Measurements from ENCODE around the gene SAMD7.

SAMD7 gene

DNA sequence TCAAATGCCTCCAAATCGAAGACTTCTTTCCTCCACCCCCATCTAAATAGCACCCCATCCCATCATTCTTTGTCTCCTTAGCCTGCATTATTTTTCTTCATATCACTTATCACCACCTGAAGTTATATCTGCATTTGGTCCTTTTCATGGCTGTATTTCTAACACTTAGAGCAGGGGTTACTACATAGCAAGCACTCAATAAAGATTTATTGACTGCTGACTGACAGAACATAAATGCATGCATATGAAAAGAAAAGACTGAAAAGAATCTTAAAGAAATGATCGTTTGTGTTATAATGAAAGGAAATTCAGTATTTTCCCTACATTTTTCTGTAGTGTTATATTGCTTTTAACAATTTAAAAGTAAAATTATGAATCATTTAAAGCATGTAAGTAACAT is 43.0 kb upstream of the SAMD7 start:
- in situ Hi-C loops (cut with MboI; ENCODE audit: low sequenced_read_pairs, unreplicated experiment) = no loop called here
- TF ChIP-seq, protein P1, sequence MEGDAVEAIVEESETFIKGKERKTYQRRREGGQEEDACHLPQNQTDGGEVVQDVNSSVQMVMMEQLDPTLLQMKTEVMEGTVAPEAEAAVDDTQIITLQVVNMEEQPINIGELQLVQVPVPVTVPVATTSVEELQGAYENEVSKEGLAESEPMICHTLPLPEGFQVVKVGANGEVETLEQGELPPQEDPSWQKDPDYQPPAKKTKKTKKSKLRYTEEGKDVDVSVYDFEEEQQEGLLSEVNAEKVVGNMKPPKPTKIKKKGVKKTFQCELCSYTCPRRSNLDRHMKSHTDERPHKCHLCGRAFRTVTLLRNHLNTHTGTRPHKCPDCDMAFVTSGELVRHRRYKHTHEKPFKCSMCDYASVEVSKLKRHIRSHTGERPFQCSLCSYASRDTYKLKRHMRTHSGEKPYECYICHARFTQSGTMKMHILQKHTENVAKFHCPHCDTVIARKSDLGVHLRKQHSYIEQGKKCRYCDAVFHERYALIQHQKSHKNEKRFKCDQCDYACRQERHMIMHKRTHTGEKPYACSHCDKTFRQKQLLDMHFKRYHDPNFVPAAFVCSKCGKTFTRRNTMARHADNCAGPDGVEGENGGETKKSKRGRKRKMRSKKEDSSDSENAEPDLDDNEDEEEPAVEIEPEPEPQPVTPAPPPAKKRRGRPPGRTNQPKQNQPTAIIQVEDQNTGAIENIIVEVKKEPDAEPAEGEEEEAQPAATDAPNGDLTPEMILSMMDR (IDR thresholded peaks at IDR 0.05; ENCODE audit: borderline replicate concordance, control extremely low read depth, extremely low read depth, insufficient read depth, missing control alignments) = no peak
- no peak for DNase-seq (ENCODE audit: low spot score)

DNA sequence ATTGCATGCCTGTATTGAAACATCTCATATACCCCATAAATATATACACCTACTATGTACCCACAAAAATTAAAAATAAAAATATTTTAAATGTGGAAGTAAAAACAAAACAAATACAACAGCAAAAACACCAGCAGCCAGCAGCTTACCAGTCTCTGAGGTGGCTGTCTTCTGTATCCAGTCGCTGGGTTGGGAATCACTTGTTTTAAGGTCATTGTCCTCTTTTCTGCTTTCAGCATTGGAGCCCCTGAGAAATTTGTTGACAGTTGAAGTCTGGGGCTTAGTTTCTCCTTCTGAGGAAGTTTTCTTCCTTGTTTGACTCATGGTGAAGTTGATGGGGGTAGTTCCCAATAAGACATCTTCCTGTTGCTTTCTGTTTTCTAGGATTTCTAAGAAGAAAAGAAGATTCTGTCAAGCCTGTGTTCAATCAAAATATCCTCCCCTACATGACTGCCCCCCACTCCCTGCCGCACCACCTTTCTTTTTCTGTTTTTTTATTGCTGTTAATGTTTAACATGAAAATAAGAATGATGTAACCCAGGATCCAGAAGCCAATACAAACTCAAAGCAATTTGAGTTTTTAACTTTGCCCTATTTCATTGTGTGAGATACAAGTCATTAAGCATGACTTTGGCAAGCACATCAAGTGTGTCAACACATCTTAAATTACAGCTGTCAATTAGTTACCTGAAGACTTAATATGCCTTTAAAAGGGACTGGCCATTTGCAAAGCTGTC is 41.7 kb upstream of the SAMD7 start, which contains the start of gene LRRC31:
Gene LRRC31, minus strand, starts transcription at position 452 of the 737 bp plus-strand sequence. Its CDS starts 128 bp downstream, at position 324.
- in situ Hi-C loops (cut with MboI; ENCODE audit: low sequenced_read_pairs, unreplicated experiment) = no loop called here
- TF ChIP-seq, protein P1 (IDR thresholded peaks at IDR 0.05; ENCODE audit: borderline replicate concordance, control extremely low read depth, extremely low read depth, insufficient read depth, missing control alignments) = no peak
- no peak for DNase-seq (ENCODE audit: low spot score)

GRCh38 chr3:169871129-169871886 is 40.1 kb upstream of the SAMD7 start:
- no peak for DNase-seq (ENCODE audit: low spot score)
- in situ Hi-C loops (cut with MboI; ENCODE audit: low sequenced_read_pairs, unreplicated experiment) = no loop called here
- TF ChIP-seq, protein P1 (IDR thresholded peaks at IDR 0.05; ENCODE audit: borderline replicate concordance, control extremely low read depth, extremely low read depth, insufficient read depth, missing control alignments) = no peak

DNA sequence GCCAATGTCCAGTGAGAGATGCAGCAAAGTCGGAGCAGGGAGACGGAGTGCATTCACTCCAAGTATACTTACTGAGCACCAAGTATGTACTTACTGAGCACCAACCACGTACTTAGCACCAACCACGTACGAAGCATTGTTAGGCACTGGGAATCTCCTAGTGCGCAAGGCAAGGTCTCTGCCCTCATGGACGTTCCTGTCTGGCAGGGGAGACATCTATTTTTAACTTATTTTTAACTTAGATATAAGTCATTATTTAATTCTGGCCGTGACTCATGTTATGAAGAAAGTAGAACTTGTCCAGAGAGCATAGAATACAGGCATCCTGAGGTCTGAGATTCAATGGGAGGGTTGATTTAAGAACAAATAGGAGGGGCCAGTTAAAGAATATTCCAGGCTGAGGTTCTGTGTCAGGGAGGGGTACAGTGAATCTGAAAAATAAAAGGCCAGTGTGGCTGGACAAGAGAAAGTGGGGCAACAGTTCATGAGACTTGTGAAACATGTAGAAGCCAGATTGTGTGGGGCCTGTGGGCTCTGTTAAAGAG is 32.3 kb upstream of the SAMD7 start:
- TF ChIP-seq, protein P1 (IDR thresholded peaks at IDR 0.05; ENCODE audit: borderline replicate concordance, control extremely low read depth, extremely low read depth, insufficient read depth, missing control alignments) = no peak
- DNase-seq (ENCODE audit: low spot score) = no peak
- in situ Hi-C loops (cut with MboI; ENCODE audit: low sequenced_read_pairs, unreplicated experiment) = no loop called here

GRCh38 chr3:169879845-169880575 is 31.4 kb upstream of the SAMD7 start:
- in situ Hi-C loops (cut with MboI; ENCODE audit: low sequenced_read_pairs, unreplicated experiment) = no loop called here
- no peak for DNase-seq (ENCODE audit: low spot score)
- TF ChIP-seq, protein P1 (IDR thresholded peaks at IDR 0.05; ENCODE audit: borderline replicate concordance, control extremely low read depth, extremely low read depth, insufficient read depth, missing control alignments) = no peak
